ENCODE results near the gene SGIP1. TPM values are rescaled to one million over a fixed set of nuclear protein-coding genes. Genes with fewer than 3 reads are reported as not detected.

Gene SGIP1
- total and polyA plus RNA-seq, 2 of the 8 experiments (the other 6 are each of a cell fraction or from before 2014, with no cell fraction given): 1.4 to 2.1 TPM

DNA sequence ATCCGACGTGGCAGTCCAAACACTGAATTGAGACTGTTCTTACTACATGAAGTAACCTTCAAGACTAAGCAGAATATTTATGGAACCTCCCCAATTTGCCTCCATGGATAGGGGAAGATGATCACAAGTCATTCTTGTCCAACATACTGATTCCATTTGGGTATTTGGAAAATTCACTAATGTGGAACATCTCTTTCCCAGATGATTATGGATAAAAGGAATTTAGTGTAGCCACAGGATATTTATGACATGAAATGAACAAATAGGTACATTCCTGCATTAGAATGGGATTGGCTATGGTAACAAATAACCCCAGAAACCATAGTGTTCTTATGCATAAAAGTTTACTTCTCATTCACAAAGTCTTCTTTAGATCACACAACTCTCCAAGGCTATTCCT is 40.2 kb upstream of the SGIP1 start:
- Histone ChIP-seq H3K79me2 (ENCODE audit: control insufficient read depth in 1 of 2, insufficient read depth in 2 of 2, low read length in 2 of 2) (no peaks in the 10 kb centered on the region), H2AK5ac (ENCODE audit: low read depth, low read length) (no peak overlapping the region), H3K9me3 (ENCODE audit: insufficient read depth in 2 of 2, low read depth in 1 of 2, low read length in 1 of 2) (no peaks in the 10 kb centered on the region), H3K4me3 (ENCODE audit: extremely low read depth in 1 of 4, insufficient read depth in 2 of 4, low read depth in 3 of 4, low read length in 4 of 4) (no peak overlapping the region), H3K18ac (ENCODE audit: extremely low read depth, low read length) (no peak overlapping the region), H3K4me2 (ENCODE audit: insufficient read depth in 1 of 2, low read depth in 2 of 2, low read length in 2 of 2) (no peak overlapping the region), H2BK15ac (ENCODE audit: low read length) (no peak overlapping the region), H4K8ac (ENCODE audit: extremely low read depth, insufficient read depth, low read length) (no peak overlapping the region), H2BK120ac (replicated peaks; ENCODE audit: low read depth, low read length) (no peak overlapping the region), H3K36me3 (ENCODE audit: control insufficient read depth in 2 of 4, insufficient read depth in 4 of 4, low read length in 3 of 4) (no peaks in the 10 kb centered on the region), H4K5ac (ENCODE audit: insufficient read length, low read depth, low read length) (no peak overlapping the region), H3K79me1 (ENCODE audit: low read depth, low read length) (no peaks in the 10 kb centered on the region), H3K27me3 (replicated peaks in 1 of 4; ENCODE audit: control insufficient read depth in 3 of 4, extremely low read depth in 1 of 4, insufficient read depth in 3 of 4, low read length in 3 of 4) (peaks cover 0 to 1% (median 0%) of the 10 kb centered on the region in 4 experiments; a peak in 1 of 7 replicates), H3K9ac (replicated peaks in 1 of 4; ENCODE audit: extremely low read depth in 1 of 4, low read depth in 3 of 4, low read length in 3 of 4) (no peak overlapping the region), H2AFZ (ENCODE audit: low read length) (no peak overlapping the region), H4K91ac (replicated peaks; ENCODE audit: insufficient read length, low read length) (no peak overlapping the region), H3K14ac (ENCODE audit: insufficient read length) (no peak overlapping the region), H2BK12ac (ENCODE audit: low read depth, low read length) (no peak overlapping the region), H3K4me1 (replicated peaks in 1 of 4; ENCODE audit: control insufficient read depth in 3 of 4, insufficient read depth in 4 of 4, low read length in 3 of 4) (no peaks in the 10 kb centered on the region), H3K56ac (replicated peaks; ENCODE audit: insufficient read length, low read depth, low read length) (no peak overlapping the region), H3K23ac (ENCODE audit: insufficient read length) (no peak overlapping the region), H2BK5ac (ENCODE audit: low read depth, low read length) (no peak overlapping the region), H3K23me2 (ENCODE audit: low read depth, low read length) (no peaks in the 10 kb centered on the region), H4K20me1 (replicated peaks in 1 of 2; ENCODE audit: control insufficient read depth in 1 of 2, insufficient read depth in 2 of 2, low read length in 2 of 2) (peaks cover 0 to 2% of the 10 kb centered on the region in 2 experiments), H3K27ac (ENCODE audit: low read depth, low read length) (no peak overlapping the region), H2BK20ac (ENCODE audit: low read length) (no peak overlapping the region), H3K4ac (replicated peaks; ENCODE audit: insufficient read length, low read depth, low read length) (no peak overlapping the region)
- ChIA-PET CTCF (ENCODE audit: partially characterized antibody) (interaction anchor here (1.7 kb wide), 1 partner anchor 12 kb away, joined by 5 read pairs; no protein-coding TSS in a partner anchor), POLR2A (ENCODE audit: partially characterized antibody) (no interaction called here)
- DNase-seq (ENCODE audit: low read depth in 1 of 2, low spot score in 2 of 2) (no peak), FAIRE-seq (no peak)
- no peak for TF ChIP-seq SP4 (IDR thresholded peaks at IDR 0.05; ENCODE audit: low read length)
- TF ChIP-seq, protein P1, sequence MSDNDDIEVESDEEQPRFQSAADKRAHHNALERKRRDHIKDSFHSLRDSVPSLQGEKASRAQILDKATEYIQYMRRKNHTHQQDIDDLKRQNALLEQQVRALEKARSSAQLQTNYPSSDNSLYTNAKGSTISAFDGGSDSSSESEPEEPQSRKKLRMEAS (IDR thresholded peaks at IDR 0.05): no peak
- TF ChIP-seq KDM5A (IDR thresholded peaks at IDR 0.05; ENCODE audit: low read length): no peak
- no peak for TF ChIP-seq CBX5 (IDR thresholded peaks at IDR 0.05; ENCODE audit: low read depth, low read length)
- no peak for TF ChIP-seq CTBP2 (IDR thresholded peaks at IDR 0.05; ENCODE audit: borderline replicate concordance, insufficient read depth, insufficient read length, low read length)
- TF ChIP-seq GTF2F1 (IDR thresholded peaks at IDR 0.05; ENCODE audit: borderline replicate concordance, low read depth, low read length): no peak
- no peak for TF ChIP-seq SRF (IDR thresholded peaks at IDR 0.05; ENCODE audit: low read depth, low read length)
- TF ChIP-seq CREB1 (IDR thresholded peaks at IDR 0.05): no peak
- TF ChIP-seq HDAC2 (IDR thresholded peaks at IDR 0.05; ENCODE audit: borderline replicate concordance in 1 of 2, low read depth in 2 of 2, low read length in 2 of 2): no peak
- WGBS, 2 experiments (ENCODE audit: extremely low coverage in 1 of 2, insufficient coverage in 1 of 2, insufficient read length in 1 of 2, insufficient replicate concordance in 2 of 2, low coverage in 1 of 2, low lambda C conversion rate in 2 of 2, missing lambda C conversion rate in 1 of 2): 98% methylated on average over 2 of the region's 2 CpGs; no CpG with 5 or more reads in 1 of the 2 experiments
